Adrenal gland (tissue), 5 donors: ENCODE data around the gene SGPL1.

Experiments used
- CTCF ChIP-seq, 6 experiments: fragments of 450-650 bp in 4 of 6; fragments of 200-600 bp in 2 of 6; sonication (generic) in 1 of 6; IDR thresholded peaks; 1 replicate in 5 of 6; 2 replicates in 1 of 6; pipeline versions ENCODE4 v1.5.1 to v1.8.0; 2016 to 2021; ENCODE audit warnings: antibody characterized with exemption in 6 of 6, mild to moderate bottlenecking in 2 of 6, moderate library complexity in 1 of 6
- POLR2A ChIP-seq, 2 donors: fragments of 450-650 bp; IDR thresholded peaks; one replicate each; pipeline ENCODE4 v1.6.1; 2017; ENCODE audit warnings: antibody characterized with exemption in 2 of 2, mild to moderate bottlenecking in 2 of 2, moderate library complexity in 1 of 2
- donor health status: DM: no; HTN: no; CAD: no.

GRCh38 chr10:70845816-70846215 lies 30.1 kb downstream of the SGPL1 start:
- TF ChIP-seq CTCF (IDR thresholded peaks at IDR 0.05) (no peak), POLR2A (IDR thresholded peaks at IDR 0.05) (no peak)
